Testis (tissue), 2 donors: ENCODE measurements around the gene TMEM209.

Experiments used
- CTCF ChIP-seq, 3 experiments: fragments of 450-650 bp in 2 of 3; fragments of 200-600 bp in 1 of 3; sonication (generic) in 1 of 3; IDR thresholded peaks; one replicate each; pipeline ENCODE4 v1.5.1; 2016 to 2019; ENCODE audit warnings: antibody characterized with exemption in 3 of 3, mild to moderate bottlenecking in 2 of 3, moderate library complexity in 1 of 3
- POLR2A ChIP-seq: fragments of 450-650 bp; IDR thresholded peaks from one replicate; pipeline ENCODE4 v1.6.1; 2017; ENCODE audit warnings: antibody characterized with exemption, mild to moderate bottlenecking, moderate library complexity

- TF ChIP-seq CTCF (IDR thresholded peaks at IDR 0.05) (no peak), POLR2A (no peak)
Observed at GRCh38 chr7:130216025-130216424, 10.8 kb upstream of the TMEM209 start.
